H1 (cell line): ENCODE data around the gene NKAIN2. TPM values are rescaled to one million over a fixed set of nuclear protein-coding genes. Genes with fewer than 3 reads are reported as not detected.

Source experiments
- CTCF ChIA-PET: fragments of 300-600 bp; sonication (Branson Sonifier 250); formaldehyde crosslinking; loops from one replicate; lab custom pipeline; 2021; ENCODE audit not compliant: partially characterized antibody; lab: Charles Lee
- POLR2A ChIA-PET: fragments of 300-600 bp; sonication (Branson Sonifier 250); formaldehyde crosslinking; loops from one replicate; lab custom pipeline; 2021; ENCODE audit warnings: inconsistent platforms; ENCODE audit not compliant: partially characterized antibody; lab: Charles Lee
- DNase-seq, 2 experiments: peaks; one replicate each; pipeline versions ENCODE4 v3.0.0 to v3.0.0-alpha.2; 2010 to 2022; ENCODE audit warnings: low spot score in 2 of 2, low read depth in 1 of 2, mixed read lengths in 1 of 2
- FAIRE-seq: peaks from 2 replicates; lab custom pipeline; 2011; peaks lifted over from hg19 to GRCh38; lab: Jason Lieb, UNC
- H2AFZ ChIP-seq: 2 replicates; pipeline ENCODE4 v1.8.1; 2012; ENCODE audit warnings: low read length, inconsistent platforms
- H2AK5ac ChIP-seq: 2 replicates; pipeline ENCODE4 v1.6.1; 2013; ENCODE audit warnings: low read depth, low read length
- H2BK120ac ChIP-seq: replicated peaks from 2 replicates; pipeline ENCODE3; 2013; ENCODE audit warnings: low read depth, low read length, inconsistent platforms
- H2BK12ac ChIP-seq: 2 replicates; pipeline ENCODE4 v1.6.1; 2013; ENCODE audit warnings: low read depth, low read length
- H2BK15ac ChIP-seq: 2 replicates; pipeline ENCODE4 v1.6.1; 2013; ENCODE audit warnings: low read length
- H2BK20ac ChIP-seq: 2 replicates; pipeline ENCODE4 v1.6.1; 2013; ENCODE audit warnings: low read length
- H2BK5ac ChIP-seq: 2 replicates; pipeline ENCODE4 v1.6.1; 2013; ENCODE audit warnings: low read depth, low read length
- H3K14ac ChIP-seq: 2 replicates; pipeline ENCODE4 v1.6.1; 2013; ENCODE audit warnings: inconsistent platforms; ENCODE audit not compliant: insufficient read length
- H3K18ac ChIP-seq: 2 replicates; pipeline ENCODE4 v1.6.1; 2013; ENCODE audit warnings: low read length; ENCODE audit errors: extremely low read depth
- H3K23ac ChIP-seq: 2 replicates; pipeline ENCODE4 v1.6.1; 2013; ENCODE audit warnings: inconsistent platforms; ENCODE audit not compliant: insufficient read length
- H3K23me2 ChIP-seq: 2 replicates; pipeline ENCODE4 v1.6.1; 2013; ENCODE audit warnings: low read depth, low read length
- H3K27ac ChIP-seq: 2 replicates; pipeline ENCODE4 v1.6.1; 2011; ENCODE audit warnings: low read depth, low read length, inconsistent platforms
- H3K27me3 ChIP-seq, 4 experiments: replicated peaks in 1 of 4; 1 replicate in 1 of 4; 2 replicates in 3 of 4; pipeline versions ENCODE4 v1.6.1 to v1.8.1; 2011 to 2013; ENCODE audit warnings: low read length in 3 of 4, mild to moderate bottlenecking in 3 of 4, inconsistent platforms in 2 of 4, mixed read lengths in 2 of 4, moderate library complexity in 1 of 4; ENCODE audit not compliant: control insufficient read depth in 3 of 4, insufficient read depth in 3 of 4; ENCODE audit errors: extremely low read depth in 1 of 4
- H3K36me3 ChIP-seq, 4 experiments: 2 replicates each; pipeline versions ENCODE4 v1.6.1 to v1.8.1; 2011 to 2013; ENCODE audit warnings: mild to moderate bottlenecking in 4 of 4, low read length in 3 of 4, moderate library complexity in 2 of 4, control low read depth in 1 of 4, inconsistent platforms in 1 of 4; ENCODE audit not compliant: insufficient read depth in 4 of 4, control insufficient read depth in 2 of 4
- H3K4ac ChIP-seq: replicated peaks from 2 replicates; pipeline ENCODE3; 2013; ENCODE audit warnings: low read length, low read depth, mixed read lengths, inconsistent platforms; ENCODE audit not compliant: insufficient read length
- H3K4me1 ChIP-seq, 4 experiments: replicated peaks in 1 of 4; 1 replicate in 1 of 4; 2 replicates in 3 of 4; pipeline versions ENCODE4 v1.6.1 to v1.8.1; 2011 to 2013; ENCODE audit warnings: low read length in 3 of 4, inconsistent platforms in 2 of 4, mixed read lengths in 1 of 4; ENCODE audit not compliant: insufficient read depth in 4 of 4, control insufficient read depth in 3 of 4
- H3K4me2 ChIP-seq, 2 experiments: 2 replicates each; pipeline versions ENCODE4 v1.6.1 to v1.8.1; 2011 to 2013; ENCODE audit warnings: low read depth in 2 of 2, low read length in 2 of 2, control low read depth in 1 of 2, inconsistent platforms in 1 of 2, mild to moderate bottlenecking in 1 of 2; ENCODE audit not compliant: insufficient read depth in 1 of 2
- H3K4me3 ChIP-seq, 4 experiments: fragments of 200-600, 300-600 bp in 1 of 4; sonication (generic), shearing (Covaris generic), sonication (Bioruptor Twin) in 1 of 4; 2 replicates each; pipeline versions ENCODE4 v1.5.1 to v1.8.1; 2011 to 2016; ENCODE audit warnings: low read length in 4 of 4, low read depth in 3 of 4, control low read depth in 2 of 4, inconsistent platforms in 2 of 4, mild to moderate bottlenecking in 2 of 4, mixed read lengths in 1 of 4, moderate library complexity in 1 of 4; ENCODE audit not compliant: insufficient read depth in 2 of 4; ENCODE audit errors: extremely low read depth in 1 of 4
- H3K56ac ChIP-seq: replicated peaks from 2 replicates; pipeline ENCODE3; 2013; ENCODE audit warnings: low read depth, mild to moderate bottlenecking, mixed read lengths, low read length, inconsistent platforms; ENCODE audit not compliant: insufficient read length
- H3K79me1 ChIP-seq: 2 replicates; pipeline ENCODE4 v1.6.1; 2013; ENCODE audit warnings: low read depth, low read length, control low read depth
- H3K79me2 ChIP-seq, 2 experiments: 2 replicates each; pipeline versions ENCODE4 v1.6.1 to v1.8.1; 2012 to 2013; ENCODE audit warnings: low read length in 2 of 2, mild to moderate bottlenecking in 2 of 2, inconsistent platforms in 1 of 2; ENCODE audit not compliant: insufficient read depth in 2 of 2, control insufficient read depth in 1 of 2
- H3K9ac ChIP-seq, 4 experiments: replicated peaks in 1 of 4; 1 replicate in 1 of 4; 2 replicates in 3 of 4; pipeline versions ENCODE4 v1.6.1 to v1.8.1; 2011 to 2013; ENCODE audit warnings: low read depth in 3 of 4, low read length in 3 of 4, control low read depth in 2 of 4, mild to moderate bottlenecking in 2 of 4, moderate library complexity in 2 of 4, inconsistent platforms in 1 of 4; ENCODE audit errors: extremely low read depth in 1 of 4
- H3K9me3 ChIP-seq, 2 experiments: 2 replicates each; pipeline versions ENCODE4 v1.6.1 to v1.8.1; 2012 to 2013; ENCODE audit warnings: mild to moderate bottlenecking in 2 of 2, moderate library complexity in 2 of 2, control low read depth in 1 of 2, inconsistent platforms in 1 of 2, low read depth in 1 of 2, low read length in 1 of 2, mixed read lengths in 1 of 2; ENCODE audit not compliant: insufficient read depth in 2 of 2
- H4K20me1 ChIP-seq, 2 experiments: replicated peaks in 1 of 2; 2 replicates each; pipeline versions ENCODE3 to v1.8.1; 2011 to 2013; ENCODE audit warnings: inconsistent platforms in 2 of 2, low read length in 2 of 2, mild to moderate bottlenecking in 1 of 2; ENCODE audit not compliant: insufficient read depth in 2 of 2, control insufficient read depth in 1 of 2
- H4K5ac ChIP-seq: 2 replicates; pipeline ENCODE4 v1.6.1; 2013; ENCODE audit warnings: low read length, low read depth, mixed read lengths, inconsistent platforms; ENCODE audit not compliant: insufficient read length
- H4K8ac ChIP-seq: 2 replicates; pipeline ENCODE4 v1.8.0; 2013; ENCODE audit warnings: mild to moderate bottlenecking, moderate library complexity, low read length, inconsistent platforms; ENCODE audit not compliant: insufficient read depth; ENCODE audit errors: extremely low read depth
- H4K91ac ChIP-seq: replicated peaks from 2 replicates; pipeline ENCODE3; 2013; ENCODE audit warnings: low read length, mixed read lengths, inconsistent platforms; ENCODE audit not compliant: insufficient read length
- BCL11A ChIP-seq, 2 experiments: IDR thresholded peaks; one replicate each; pipeline ENCODE4 v1.6.1; 2011; ENCODE audit warnings: low read depth in 2 of 2, low read length in 2 of 2, mild to moderate bottlenecking in 2 of 2
- BRCA1 ChIP-seq: IDR thresholded peaks from 2 replicates; pipeline ENCODE4 v1.6.1; 2012; ENCODE audit warnings: low read depth, low read length, improper control_type of control experiment
- CBX5 ChIP-seq: fragments of 300-800, 300-1000 bp; sonication (generic); IDR thresholded peaks from 2 replicates; pipeline ENCODE4 v1.7.1; 2016; ENCODE audit warnings: antibody characterized with exemption, low read length, low read depth
- GABPA ChIP-seq: IDR thresholded peaks from 2 replicates; pipeline ENCODE4 v1.6.1; 2011; ENCODE audit warnings: mild to moderate bottlenecking, low read length, moderate library complexity, borderline replicate concordance; ENCODE audit not compliant: insufficient read depth
- KDM5A ChIP-seq: fragments of 200-600 bp; IDR thresholded peaks from 2 replicates; pipeline ENCODE4 v1.7.1; 2012; ENCODE audit warnings: mild to moderate bottlenecking, low read length, inconsistent platforms, mixed read lengths
- NRF1 ChIP-seq: IDR thresholded peaks from 2 replicates; pipeline ENCODE4 v1.6.1; 2011; ENCODE audit warnings: mild to moderate bottlenecking, low read depth, low read length, improper control_type of control experiment
- SIN3A ChIP-seq, 2 experiments: IDR thresholded peaks in 1 of 2; conservative IDR thresholded peaks in 1 of 2; 2 replicates each; pipeline ENCODE4 v1.6.1; 2011 to 2012; ENCODE audit warnings: low read length in 2 of 2, improper control_type of control experiment in 1 of 2, low read depth in 1 of 2, mild to moderate bottlenecking in 1 of 2
- SP4 ChIP-seq: IDR thresholded peaks from 2 replicates; pipeline ENCODE4 v1.6.1; 2012; ENCODE audit warnings: low read length, inconsistent platforms
- SUZ12 ChIP-seq: fragments of 200-600 bp; sonication (generic); IDR thresholded peaks from 2 replicates; pipeline ENCODE4 v1.6.1; 2012; ENCODE audit warnings: mild to moderate bottlenecking, inconsistent platforms, low read length, moderate library complexity, mixed read lengths
- TAF1 ChIP-seq: IDR thresholded peaks from 2 replicates; pipeline ENCODE4 v1.6.1; 2011; ENCODE audit warnings: mild to moderate bottlenecking, low read depth, low read length
- WGBS, 2 experiments: shearing (Covaris generic) in 1 of 2; methylation state at CpG; one replicate each; pipeline versions ENCODE4 v1.1.6 to v1.1.7; 2013 to 2015; ENCODE audit warnings: low lambda C conversion rate in 2 of 2, mixed read lengths in 2 of 2, inconsistent platforms in 1 of 2, low coverage in 1 of 2, missing lambda C conversion rate in 1 of 2; ENCODE audit not compliant: insufficient replicate concordance in 2 of 2, insufficient coverage in 1 of 2, insufficient read length in 1 of 2; ENCODE audit errors: extremely low coverage in 1 of 2, missing lambda C conversion rate in 1 of 2; 5-methylcytosine and 5-hydroxymethylcytosine counted together
- polyA plus RNA-seq, 7 experiments: library from polyadenylated mRNA; depleted of rRNA in 3 of 7; stranded (reverse) in 5 of 7; unstranded in 2 of 7; fragments of >200 nt in 5 of 7; fragments of 200-250 nt in 2 of 7; gene quantifications; 1 replicate in 5 of 7; 2 replicates in 1 of 7; 4 replicates in 1 of 7; pipeline versions ENCODE4 v1.2.1 to v1.2.3, GENCODE V29; 2011 to 2013; ENCODE audit warnings: missing spikeins in 2 of 7, mixed read lengths in 2 of 7
- total RNA-seq: library from RNA; stranded (reverse); fragmentation: NEBNext Ultra II Directional; extraction: Animal tissue kit (Norgen Biotek cat#: 25700); gene quantifications from 2 replicates; pipeline ENCODE4 v1.2.1, GENCODE V29; 2021
- TF ChIP-seq, protein P1 (sequence below): IDR thresholded peaks from 2 replicates; pipeline ENCODE4 v1.6.1; 2012; ENCODE audit warnings: low read length, inconsistent platforms

The NKAIN2 gene
- total and polyA plus RNA-seq, 2 of the 8 experiments (the other 6 are each of a cell fraction or from before 2014, with no cell fraction given), result 0.20 to 0.34 TPM

DNA sequence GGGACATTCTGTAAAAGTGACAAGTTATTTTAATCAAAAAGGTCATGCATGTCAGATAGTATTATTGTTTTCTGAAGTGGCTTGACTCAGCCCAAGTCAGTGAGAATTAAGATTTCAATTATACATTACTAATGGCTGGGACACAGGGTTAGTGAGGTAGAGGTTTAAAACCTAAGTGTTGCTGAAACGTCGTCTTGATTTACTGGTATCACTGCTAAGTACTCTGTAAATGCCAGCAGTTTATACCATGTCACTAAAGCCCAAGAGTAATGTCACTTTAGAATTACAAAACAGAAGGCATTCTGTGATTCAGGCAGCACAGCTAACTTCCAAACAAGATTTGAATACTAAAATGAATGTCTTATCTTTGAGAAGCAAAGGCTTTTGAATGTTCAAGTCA lies 176.6 kb downstream of the NKAIN2 start:
- no peaks in the 10 kb centered on the region for H4K20me1 ChIP-seq
- H4K5ac ChIP-seq, result no peak overlapping the region
- no peak overlapping the region for H2BK20ac ChIP-seq
- no peak for DNase-seq
- H3K27ac ChIP-seq, result no peak overlapping the region
- H3K23me2 ChIP-seq, result no peaks in the 10 kb centered on the region; the same call in 1 of the 2 replicates
- H3K4me2 ChIP-seq, result no peak overlapping the region
- H2AFZ ChIP-seq, result no peak overlapping the region
- no peak overlapping the region for H3K4ac ChIP-seq
- H3K79me2 ChIP-seq, result no peaks in the 10 kb centered on the region
- no peak overlapping the region for H3K18ac ChIP-seq
- H3K27me3 ChIP-seq, result no peaks in the 10 kb centered on the region
- no peak overlapping the region for H2BK120ac ChIP-seq
- no peaks in the 10 kb centered on the region for H3K79me1 ChIP-seq
- no peak overlapping the region for H2BK5ac ChIP-seq
- H3K9ac ChIP-seq, result no peak overlapping the region
- no peak overlapping the region for H4K91ac ChIP-seq
- H3K23ac ChIP-seq, result no peak overlapping the region
- H3K4me3 ChIP-seq, result no peak overlapping the region
- no peak overlapping the region for H2AK5ac ChIP-seq
- POLR2A ChIA-PET, result no interaction called here
- H3K36me3 ChIP-seq, result no peaks in the 10 kb centered on the region
- CTCF ChIA-PET, result interaction anchor here (1.3 to 1.7 kb wide), 2 partner anchors 11 to 14 kb away, joined by 3 to 4 read pairs; no protein-coding TSS in a partner anchor
- H2BK12ac ChIP-seq, result no peak overlapping the region
- no peak overlapping the region for H3K14ac ChIP-seq
- no peak overlapping the region for H3K56ac ChIP-seq
- no peaks in the 10 kb centered on the region for H3K9me3 ChIP-seq
- no peak overlapping the region for H2BK15ac ChIP-seq
- 94% methylated on average over 2 of the region's 2 CpGs; no CpG with 5 or more reads in 1 of the 2 experiments for WGBS, 2 experiments
- no peak overlapping the region for H4K8ac ChIP-seq
- no peak for FAIRE-seq
- no peaks in the 10 kb centered on the region for H3K4me1 ChIP-seq
- TF ChIP-seq BCL11A (IDR thresholded peaks at IDR 0.05; ENCODE audit: low read depth in 2 of 2, low read length in 2 of 2), result no peak
- no peak for TF ChIP-seq CBX5
- no peak for TF ChIP-seq BRCA1
- no peak for TF ChIP-seq SIN3A (conservative IDR thresholded peaks at IDR 0.05 in 1 of 2, IDR thresholded peaks at IDR 0.05 in 1 of 2; ENCODE audit: low read depth in 1 of 2, low read length in 2 of 2)
- no peak for TF ChIP-seq SP4
- no peak for TF ChIP-seq NRF1
- no peak for TF ChIP-seq GABPA
- no peak for TF ChIP-seq SUZ12
- TF ChIP-seq, protein P1, sequence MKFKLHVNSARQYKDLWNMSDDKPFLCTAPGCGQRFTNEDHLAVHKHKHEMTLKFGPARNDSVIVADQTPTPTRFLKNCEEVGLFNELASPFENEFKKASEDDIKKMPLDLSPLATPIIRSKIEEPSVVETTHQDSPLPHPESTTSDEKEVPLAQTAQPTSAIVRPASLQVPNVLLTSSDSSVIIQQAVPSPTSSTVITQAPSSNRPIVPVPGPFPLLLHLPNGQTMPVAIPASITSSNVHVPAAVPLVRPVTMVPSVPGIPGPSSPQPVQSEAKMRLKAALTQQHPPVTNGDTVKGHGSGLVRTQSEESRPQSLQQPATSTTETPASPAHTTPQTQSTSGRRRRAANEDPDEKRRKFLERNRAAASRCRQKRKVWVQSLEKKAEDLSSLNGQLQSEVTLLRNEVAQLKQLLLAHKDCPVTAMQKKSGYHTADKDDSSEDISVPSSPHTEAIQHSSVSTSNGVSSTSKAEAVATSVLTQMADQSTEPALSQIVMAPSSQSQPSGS, result no peak
- TF ChIP-seq TAF1, result no peak
- no peak for TF ChIP-seq KDM5A
